Measurements from ENCODE around the gene SCD. TPM values are rescaled to one million over a fixed set of nuclear protein-coding genes. Genes with fewer than 3 reads are reported as not detected.

Gene SCD
- total RNA-seq, 3 donors from 2014 or later = 72.8 to 461 (median 112) TPM

DNA sequence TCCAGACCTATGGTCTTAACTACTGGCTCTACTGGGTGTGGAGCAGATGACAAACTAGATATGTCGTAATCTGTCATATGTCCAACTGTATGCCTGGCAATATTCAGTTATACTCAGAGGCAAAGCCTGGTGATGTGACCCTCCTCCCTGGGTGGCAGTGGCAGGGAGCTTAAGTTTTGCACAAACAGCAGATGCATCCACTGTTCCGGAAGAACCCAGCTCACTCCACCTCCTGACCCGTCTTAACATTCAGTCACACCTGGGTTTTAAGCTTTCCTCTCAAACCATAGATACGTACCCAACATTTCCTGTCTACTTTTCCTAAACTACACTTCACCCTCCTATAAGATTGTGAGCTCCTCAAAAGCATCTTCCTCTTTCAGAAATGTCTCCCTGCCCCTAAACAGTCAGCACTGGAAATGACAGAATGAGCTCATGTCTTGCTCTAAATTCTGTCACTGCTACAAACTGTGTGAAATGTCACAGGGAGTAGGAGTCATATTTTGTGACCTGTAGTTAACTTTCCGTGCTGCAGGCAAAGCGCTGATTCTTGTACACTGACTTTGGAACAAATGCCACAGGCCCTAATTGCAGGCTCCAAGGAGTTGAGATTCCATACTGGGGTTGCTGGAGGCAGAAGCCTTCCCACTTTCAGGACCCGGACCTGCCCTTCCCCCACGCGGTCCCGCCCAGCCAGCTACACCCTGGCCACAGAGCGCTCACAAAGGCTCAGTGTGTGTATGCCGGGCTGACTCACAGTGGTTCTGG, 23.9 kb downstream of the SCD start:
- H3K27me3 ChIP-seq = no peaks in the 10 kb centered on the region
- H3K4me1 ChIP-seq = peaks cover 12 to 27% of the 10 kb centered on the region in 2 donors
- TF ChIP-seq POLR2AphosphoS5 (IDR thresholded peaks at IDR 0.05) (peak; percentile 33 to 63 (median 42)), POLR2A (IDR thresholded peaks at IDR 0.05) (no peak)
- peak; percentile 90 to 94 for DNase-seq (ENCODE audit: low spot score in 2 of 2)
- intact Hi-C loops (cut with DNase I; ENCODE audit: low total_unique reads) = no loop called here
- H3K9me3 ChIP-seq = no peaks in the 10 kb centered on the region
- peak overlapping the region; percentile 97 for H3K27ac ChIP-seq
- no peaks in the 10 kb centered on the region for H3K36me3 ChIP-seq
- H3K4me3 ChIP-seq = peak overlapping the region in 2 of 3 donors; percentile 3 to 38

DNA sequence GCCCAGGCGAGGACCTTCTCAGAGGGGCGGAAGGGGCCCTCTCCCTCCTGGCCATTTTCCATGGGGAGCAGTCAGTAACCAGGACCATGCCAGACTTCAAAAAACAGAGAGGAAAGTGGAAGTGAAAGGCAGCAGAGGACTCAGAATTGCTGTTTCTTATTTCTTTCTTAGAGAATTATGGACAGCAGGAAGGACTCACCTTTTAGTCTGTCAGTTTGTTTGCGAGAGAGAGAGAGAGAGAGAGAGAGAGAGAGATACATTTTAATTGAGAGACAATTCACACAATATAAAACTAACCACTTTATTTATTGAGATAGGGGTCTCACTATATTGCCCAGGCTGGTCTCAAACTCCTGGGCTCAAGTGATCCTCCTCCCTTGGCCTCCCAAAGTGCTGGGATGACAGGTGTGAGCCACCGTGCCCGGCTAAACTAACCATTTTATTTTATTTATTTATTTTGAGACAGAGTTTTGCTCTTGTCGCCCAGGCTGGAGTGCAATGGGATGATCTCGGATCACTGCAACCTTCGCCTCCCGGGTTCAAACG, 24.5 kb downstream of the SCD start:
- Histone ChIP-seq H3K4me1 (peaks cover 12 to 27% of the 10 kb centered on the region in 2 donors), H3K4me3 (peak overlapping the region in 2 of 3 donors; percentile 3 to 38), H3K9me3 (no peaks in the 10 kb centered on the region), H3K27ac (peak overlapping the region; percentile 97), H3K36me3 (no peaks in the 10 kb centered on the region), H3K27me3 (no peaks in the 10 kb centered on the region)
- TF ChIP-seq POLR2AphosphoS5 (IDR thresholded peaks at IDR 0.05) (no peak), POLR2A (IDR thresholded peaks at IDR 0.05) (no peak)
- TF ChIP-seq, protein P1, sequence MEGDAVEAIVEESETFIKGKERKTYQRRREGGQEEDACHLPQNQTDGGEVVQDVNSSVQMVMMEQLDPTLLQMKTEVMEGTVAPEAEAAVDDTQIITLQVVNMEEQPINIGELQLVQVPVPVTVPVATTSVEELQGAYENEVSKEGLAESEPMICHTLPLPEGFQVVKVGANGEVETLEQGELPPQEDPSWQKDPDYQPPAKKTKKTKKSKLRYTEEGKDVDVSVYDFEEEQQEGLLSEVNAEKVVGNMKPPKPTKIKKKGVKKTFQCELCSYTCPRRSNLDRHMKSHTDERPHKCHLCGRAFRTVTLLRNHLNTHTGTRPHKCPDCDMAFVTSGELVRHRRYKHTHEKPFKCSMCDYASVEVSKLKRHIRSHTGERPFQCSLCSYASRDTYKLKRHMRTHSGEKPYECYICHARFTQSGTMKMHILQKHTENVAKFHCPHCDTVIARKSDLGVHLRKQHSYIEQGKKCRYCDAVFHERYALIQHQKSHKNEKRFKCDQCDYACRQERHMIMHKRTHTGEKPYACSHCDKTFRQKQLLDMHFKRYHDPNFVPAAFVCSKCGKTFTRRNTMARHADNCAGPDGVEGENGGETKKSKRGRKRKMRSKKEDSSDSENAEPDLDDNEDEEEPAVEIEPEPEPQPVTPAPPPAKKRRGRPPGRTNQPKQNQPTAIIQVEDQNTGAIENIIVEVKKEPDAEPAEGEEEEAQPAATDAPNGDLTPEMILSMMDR (IDR thresholded peaks at IDR 0.05) = no peak
- intact Hi-C loops (cut with DNase I; ENCODE audit: low total_unique reads) = no loop called here
- DNase-seq (ENCODE audit: low spot score in 2 of 2) = no peak

DNA sequence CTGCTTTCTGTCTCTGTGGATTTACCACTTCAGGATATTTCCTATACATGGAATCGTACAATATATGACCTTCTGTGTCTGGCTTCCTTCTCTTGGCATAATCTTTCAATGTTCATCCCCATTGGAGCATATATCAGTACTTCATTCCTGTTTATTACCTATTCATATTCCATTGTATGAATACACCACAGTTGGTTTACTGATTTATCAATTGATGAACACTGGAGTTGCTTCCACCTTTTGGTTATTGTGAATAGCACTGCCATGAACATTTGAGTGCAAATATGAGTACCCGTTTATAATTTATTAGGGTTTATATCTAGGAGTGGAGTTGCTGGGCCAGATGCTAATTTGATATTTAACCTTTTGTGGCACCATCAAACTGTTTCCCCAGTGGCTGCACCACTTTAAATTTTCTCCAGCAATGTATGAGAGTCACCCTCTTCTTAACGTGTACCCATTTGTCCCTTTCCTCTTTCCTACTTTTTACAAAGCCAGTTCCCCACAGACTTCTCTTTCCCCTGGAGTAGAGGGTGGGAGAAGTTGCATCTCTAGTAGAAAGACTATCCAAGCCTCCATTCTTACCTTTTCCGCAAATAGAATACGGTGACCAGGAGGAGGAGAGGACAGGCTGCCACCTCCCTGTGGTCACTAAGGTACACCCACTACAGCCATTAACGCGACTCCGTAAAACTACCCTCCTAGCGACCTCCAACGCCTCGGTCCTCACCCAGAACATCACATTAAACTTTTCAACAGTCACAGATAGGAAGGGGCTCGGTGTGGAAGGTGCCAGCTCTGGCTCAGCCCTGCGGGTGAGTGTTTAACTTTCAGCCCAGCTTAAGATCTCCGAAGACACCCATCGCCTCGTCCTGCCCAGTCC, 25.6 kb downstream of the SCD start:
- Histone ChIP-seq H3K4me1 (peaks cover 12 to 27% of the 10 kb centered on the region in 2 donors), H3K27ac (peak overlapping the region; percentile 97), H3K4me3 (peak overlapping the region; percentile 58 to 75 (median 69)), H3K36me3 (no peaks in the 10 kb centered on the region), H3K9me3 (no peaks in the 10 kb centered on the region), H3K27me3 (no peaks in the 10 kb centered on the region)
- intact Hi-C loops (cut with DNase I; ENCODE audit: low total_unique reads) = no loop called here
- no peak for DNase-seq (ENCODE audit: low spot score in 2 of 2)
- TF ChIP-seq POLR2A (IDR thresholded peaks at IDR 0.05) = no peak
- TF ChIP-seq POLR2AphosphoS5 (IDR thresholded peaks at IDR 0.05) = no peak
- TF ChIP-seq, protein P1 (IDR thresholded peaks at IDR 0.05) = no peak

DNA sequence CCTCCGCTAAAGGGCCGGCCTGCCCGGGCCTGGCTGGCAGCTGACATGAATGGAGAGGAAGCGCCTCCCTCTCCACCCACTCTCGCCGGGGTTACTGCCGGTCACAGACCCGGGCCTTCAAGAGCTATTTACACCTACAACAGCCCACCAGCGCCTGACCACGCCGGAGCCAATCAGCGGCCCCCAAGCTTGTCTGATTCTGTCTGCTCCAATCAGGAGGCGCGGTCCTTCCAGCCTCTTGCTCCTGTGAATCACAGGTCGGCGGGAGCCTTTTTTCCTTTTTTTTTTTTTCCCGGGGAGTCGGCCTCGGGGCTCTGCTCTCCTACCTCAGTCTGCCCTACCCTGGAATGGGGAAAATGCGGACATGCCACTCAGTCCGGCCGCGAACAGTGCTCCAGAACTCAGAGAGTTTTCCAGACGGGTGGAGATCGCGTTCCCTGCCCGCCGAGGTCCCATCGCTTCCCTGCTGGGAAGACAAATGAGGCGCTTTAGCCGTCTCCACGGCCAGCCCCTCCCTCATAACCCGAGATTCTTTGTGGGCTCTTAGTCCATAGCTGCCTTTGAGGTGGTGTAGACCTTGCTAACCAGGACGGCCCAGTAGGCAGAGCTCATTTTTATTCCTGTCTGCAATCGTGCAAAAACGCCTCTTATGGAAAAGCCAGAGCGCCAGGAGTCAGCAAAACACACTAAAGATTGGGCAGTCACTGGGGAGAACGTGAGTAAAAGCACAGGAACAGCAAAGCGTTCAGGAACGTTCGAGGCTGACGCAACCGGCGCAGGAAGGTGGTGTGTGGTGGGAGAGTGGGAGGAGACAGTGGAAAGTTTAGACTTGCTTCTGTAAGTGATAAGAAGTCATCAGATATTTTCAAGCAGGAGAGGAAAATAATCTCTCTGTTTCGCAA, 26.5 kb downstream of the SCD start:
- no peaks in the 10 kb centered on the region for H3K27me3 ChIP-seq
- H3K4me1 ChIP-seq = peaks cover 12 to 27% of the 10 kb centered on the region in 2 donors
- intact Hi-C loops (cut with DNase I; ENCODE audit: low total_unique reads) = no loop called here
- H3K4me3 ChIP-seq = peak overlapping the region; percentile 58 to 75 (median 69)
- no peaks in the 10 kb centered on the region for H3K36me3 ChIP-seq
- peak overlapping the region; percentile 97 for H3K27ac ChIP-seq
- TF ChIP-seq, protein P1 (IDR thresholded peaks at IDR 0.05) = no peak
- peak in 2 of 3 donors; percentile 57 to 63 for TF ChIP-seq POLR2AphosphoS5 (IDR thresholded peaks at IDR 0.05)
- TF ChIP-seq POLR2A (IDR thresholded peaks at IDR 0.05) = peak; percentile 15
- DNase-seq (ENCODE audit: low spot score in 2 of 2) = peak; percentile 97 to 99
- H3K9me3 ChIP-seq = no peaks in the 10 kb centered on the region
